GM12874 (cell line): Measurements from ENCODE around the gene FOXN3.

Experiments used
- TF ChIP-seq, protein P1 (sequence below): IDR thresholded peaks from 2 replicates; pipeline ENCODE4 v1.5.1; 2011; ENCODE audit warnings: low read depth, mild to moderate bottlenecking, control low read depth, low read length, moderate library complexity; ENCODE audit not compliant: insufficient read depth

The FOXN3 gene

DNA sequence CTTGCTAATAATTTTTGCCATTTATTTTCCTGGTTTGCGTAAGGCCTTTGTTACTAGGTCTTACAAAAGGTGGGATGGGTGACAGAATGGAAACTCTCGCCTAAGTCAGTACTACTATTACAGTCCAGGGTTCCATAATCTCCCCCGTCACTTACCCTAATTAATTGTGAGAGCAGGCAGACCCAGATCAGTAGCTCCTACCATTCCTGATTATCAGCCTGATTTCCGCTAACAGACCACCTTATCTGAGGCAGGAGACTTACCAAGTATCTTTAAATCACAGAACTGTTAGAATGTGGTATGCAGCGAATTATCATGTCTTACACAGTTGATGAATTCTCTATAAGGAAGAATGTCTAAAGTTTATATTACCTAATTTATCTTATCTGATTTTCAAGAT lies 234.7 kb downstream of the FOXN3 start:
- TF ChIP-seq, protein P1, sequence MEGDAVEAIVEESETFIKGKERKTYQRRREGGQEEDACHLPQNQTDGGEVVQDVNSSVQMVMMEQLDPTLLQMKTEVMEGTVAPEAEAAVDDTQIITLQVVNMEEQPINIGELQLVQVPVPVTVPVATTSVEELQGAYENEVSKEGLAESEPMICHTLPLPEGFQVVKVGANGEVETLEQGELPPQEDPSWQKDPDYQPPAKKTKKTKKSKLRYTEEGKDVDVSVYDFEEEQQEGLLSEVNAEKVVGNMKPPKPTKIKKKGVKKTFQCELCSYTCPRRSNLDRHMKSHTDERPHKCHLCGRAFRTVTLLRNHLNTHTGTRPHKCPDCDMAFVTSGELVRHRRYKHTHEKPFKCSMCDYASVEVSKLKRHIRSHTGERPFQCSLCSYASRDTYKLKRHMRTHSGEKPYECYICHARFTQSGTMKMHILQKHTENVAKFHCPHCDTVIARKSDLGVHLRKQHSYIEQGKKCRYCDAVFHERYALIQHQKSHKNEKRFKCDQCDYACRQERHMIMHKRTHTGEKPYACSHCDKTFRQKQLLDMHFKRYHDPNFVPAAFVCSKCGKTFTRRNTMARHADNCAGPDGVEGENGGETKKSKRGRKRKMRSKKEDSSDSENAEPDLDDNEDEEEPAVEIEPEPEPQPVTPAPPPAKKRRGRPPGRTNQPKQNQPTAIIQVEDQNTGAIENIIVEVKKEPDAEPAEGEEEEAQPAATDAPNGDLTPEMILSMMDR = no peak

DNA sequence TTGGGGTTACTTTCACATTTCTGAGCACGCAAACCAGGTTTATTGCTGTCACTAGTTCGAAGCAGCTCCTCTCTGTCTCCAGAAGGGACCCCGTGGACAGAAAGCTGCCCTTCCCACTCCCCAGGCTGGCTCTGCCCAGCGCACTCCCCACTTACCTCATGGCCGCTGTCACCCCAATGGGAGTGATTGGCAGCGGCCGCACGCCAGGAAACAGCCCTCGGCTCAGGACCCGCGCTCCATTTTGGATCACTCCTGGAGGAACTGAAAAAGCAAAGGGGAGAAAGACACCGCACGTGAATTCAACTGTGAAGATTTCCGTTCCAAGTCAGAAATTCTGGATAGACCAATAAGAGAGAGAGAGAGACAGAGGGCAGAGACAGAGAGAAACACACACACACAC lies 236.5 kb downstream of the FOXN3 start:
- TF ChIP-seq, protein P1 = no peak

DNA sequence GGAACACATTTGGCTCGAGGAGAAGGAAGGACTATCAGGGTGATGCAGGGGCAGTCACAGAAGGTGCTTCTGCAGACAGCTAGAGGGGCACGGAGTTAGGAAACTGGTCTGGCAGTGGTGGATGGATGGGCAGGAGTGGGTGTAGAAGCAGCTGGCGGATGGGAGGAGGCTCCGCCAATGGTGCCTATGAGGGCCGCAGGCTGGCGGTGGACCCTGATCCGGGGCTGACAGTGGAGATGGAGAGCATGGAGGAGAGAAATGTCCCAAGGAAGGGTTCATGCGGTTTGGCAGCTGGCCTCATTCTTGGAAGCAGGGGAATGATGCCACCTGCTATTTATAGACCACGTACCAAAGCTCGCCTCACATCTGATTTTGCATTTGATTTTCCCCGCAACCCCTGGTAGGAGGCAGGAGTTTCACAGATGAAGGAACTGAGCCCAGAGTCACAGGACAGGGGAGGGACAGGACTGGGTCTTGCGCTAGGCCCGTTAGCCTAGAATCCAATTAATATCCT lies 237.1 kb downstream of the FOXN3 start:
- TF ChIP-seq, protein P1 = no peak

DNA sequence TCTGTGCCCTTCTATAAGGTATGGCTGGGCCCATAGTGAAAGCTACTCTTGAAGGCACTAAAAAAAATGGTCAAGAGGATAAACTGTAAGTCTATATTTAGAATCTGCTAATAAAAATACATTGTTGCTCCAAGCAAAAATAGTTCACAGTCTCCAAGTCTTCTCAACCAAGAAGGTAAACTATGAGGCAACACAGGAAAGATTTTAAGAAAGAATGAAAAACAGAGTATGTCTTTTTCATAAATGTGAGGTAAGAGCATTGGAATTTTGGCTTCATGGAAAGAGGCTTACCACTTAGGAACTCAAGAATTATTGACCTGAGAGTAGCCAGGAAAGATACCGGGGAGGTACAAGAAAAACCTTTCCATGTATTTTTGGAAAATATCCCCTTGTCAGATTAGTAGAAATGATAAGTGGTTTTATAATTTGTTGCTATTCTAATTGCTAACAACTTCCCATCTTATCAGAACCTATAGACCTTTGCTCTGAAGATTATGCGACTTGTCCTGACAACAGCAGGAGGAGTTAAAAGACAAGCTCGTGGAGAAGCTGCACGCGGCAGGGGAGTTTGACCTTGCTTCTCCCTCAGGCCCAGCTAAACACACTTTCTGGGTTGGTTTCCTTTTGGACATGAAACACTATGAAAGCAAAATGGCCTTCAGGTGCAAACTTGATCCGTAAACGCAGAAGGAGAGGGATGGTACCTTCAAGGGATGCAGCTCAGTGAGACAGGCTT lies 238.1 kb downstream of the FOXN3 start:
- TF ChIP-seq, protein P1 = no peak

DNA sequence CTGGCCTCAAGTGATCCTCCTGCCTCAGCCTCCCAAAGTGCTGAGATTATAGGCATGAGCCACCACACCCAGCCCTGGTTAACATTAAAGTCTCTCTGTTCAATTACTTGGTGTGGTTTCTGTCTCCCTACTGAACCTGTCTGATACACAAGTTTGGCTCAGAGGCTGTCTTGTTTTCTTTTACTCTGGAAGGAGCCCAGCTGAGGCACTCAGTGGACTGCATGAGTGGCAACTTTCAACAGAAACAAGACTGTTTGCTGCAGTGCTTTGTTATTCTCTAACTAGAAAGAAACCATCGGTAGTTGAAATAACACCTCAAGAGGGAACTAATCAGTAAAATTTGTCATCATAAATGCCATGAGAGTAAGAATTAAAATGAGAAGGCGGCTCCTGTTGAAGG lies 238.7 kb downstream of the FOXN3 start:
- TF ChIP-seq, protein P1 = no peak

DNA sequence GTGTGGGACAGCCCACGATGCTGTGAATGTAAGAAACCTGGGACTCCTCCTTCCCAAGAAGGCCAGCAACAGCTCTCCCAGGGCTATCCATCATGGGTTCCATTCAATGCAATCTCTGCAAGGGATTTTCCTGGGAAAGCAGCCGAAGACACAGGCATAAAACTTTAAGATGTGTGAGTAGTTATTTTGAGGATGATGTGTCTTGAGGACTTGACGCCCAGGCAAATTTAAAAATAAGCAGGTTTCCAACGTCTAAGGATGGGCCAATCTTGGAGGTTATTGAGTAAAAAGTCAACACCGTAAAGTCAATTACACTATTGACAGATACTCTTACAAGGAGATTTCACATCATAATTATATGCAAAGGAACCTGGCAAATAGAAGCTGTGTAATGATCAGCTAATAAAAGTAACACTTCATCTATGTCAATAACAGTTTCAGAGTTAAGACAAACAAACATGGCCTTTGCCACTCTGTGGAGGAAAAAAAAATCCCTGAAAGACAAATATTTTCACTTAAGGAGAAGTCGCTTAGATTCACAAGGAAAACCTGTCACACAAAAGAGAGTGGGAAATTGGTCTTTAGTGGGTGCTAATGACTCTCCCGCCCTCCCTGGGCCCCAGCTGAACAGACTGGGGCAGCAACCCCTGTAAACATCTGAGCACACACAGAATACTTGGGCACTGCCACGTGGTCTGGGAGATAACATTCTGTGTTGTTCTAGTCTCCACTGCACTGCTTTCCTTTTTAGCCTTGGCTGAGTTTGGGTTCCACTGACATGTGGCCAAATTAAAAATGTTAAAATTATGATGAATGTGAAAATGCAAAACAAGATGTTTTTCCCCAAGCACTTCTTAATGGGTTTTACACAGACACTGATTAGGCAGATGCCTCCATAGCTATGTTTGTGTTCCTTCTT lies 240.9 kb downstream of the FOXN3 start:
- TF ChIP-seq, protein P1 = no peak

DNA sequence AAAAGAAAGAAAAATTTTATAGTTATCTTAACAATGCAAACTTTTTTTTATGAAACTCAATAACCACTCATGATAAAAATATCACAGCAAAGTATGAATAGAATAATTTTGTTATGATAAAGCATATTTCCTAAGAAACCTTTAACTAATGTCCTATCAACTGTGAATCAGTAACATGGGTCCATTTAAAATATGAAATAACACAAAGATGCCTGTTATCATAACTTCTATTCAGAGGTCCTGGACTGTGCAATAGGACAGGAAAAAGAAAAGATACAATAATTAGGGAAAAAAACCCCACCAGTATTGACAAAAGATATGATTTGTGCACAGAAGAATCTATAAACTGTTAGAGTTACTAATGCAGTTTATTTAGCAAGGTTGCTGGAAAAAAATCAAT lies 245.4 kb downstream of the FOXN3 start:
- TF ChIP-seq, protein P1 = no peak
